GM23248 (cell line): ENCODE measurements around the gene ARSD. TPM values are rescaled to one million over a fixed set of nuclear protein-coding genes. Genes with fewer than 3 reads are reported as not detected.
"Not testable (repeated sequence)": the region's sequence is repeated elsewhere in the genome, so short reads cannot be mapped to it uniquely, and the experiment has no call there.

Experiments used
- DNase-seq: peaks from one replicate; pipeline ENCODE4 v3.0.0-alpha.2; 2015
- H2AFZ ChIP-seq: fragments of 200-600 bp; sonication (generic); 2 replicates; pipeline ENCODE4 v1.6.1; 2016; ENCODE audit warnings: antibody characterized with exemption
- H3F3A ChIP-seq: fragments of 200-600 bp; sonication (generic); 2 replicates; pipeline ENCODE4 v1.6.1; 2016; ENCODE audit warnings: mild to moderate bottlenecking, antibody characterized with exemption, mixed run types; ENCODE audit not compliant: insufficient read depth
- H3K27ac ChIP-seq: fragments of 200-600 bp; sonication (generic); 2 replicates; pipeline ENCODE4 v1.5.1; 2016; ENCODE audit warnings: mild to moderate bottlenecking
- H3K27me3 ChIP-seq: fragments of 200-600 bp; sonication (generic); replicated peaks from 2 replicates; pipeline ENCODE4 v1.6.1; 2016; ENCODE audit warnings: mild to moderate bottlenecking; ENCODE audit not compliant: insufficient read depth
- H3K36me3 ChIP-seq: fragments of 200-600 bp; sonication (generic); 2 replicates; pipeline ENCODE4 v1.6.1; 2016; ENCODE audit warnings: low read depth, mild to moderate bottlenecking
- H3K4me1 ChIP-seq: fragments of 200-600 bp; sonication (generic); 2 replicates; pipeline ENCODE4 v1.6.1; 2016; ENCODE audit warnings: mild to moderate bottlenecking; ENCODE audit not compliant: insufficient read depth
- H3K4me2 ChIP-seq: fragments of 200-600 bp; sonication (generic); one replicate; pipeline ENCODE4 v1.6.1; 2016; ENCODE audit warnings: mild to moderate bottlenecking; ENCODE audit not compliant: unreplicated experiment
- H3K4me3 ChIP-seq: fragments of 200-600 bp; sonication (generic); 2 replicates; pipeline ENCODE4 v1.5.1; 2016; ENCODE audit warnings: mild to moderate bottlenecking
- H3K79me2 ChIP-seq: fragments of 200-600 bp; sonication (generic); 2 replicates; pipeline ENCODE4 v1.6.1; 2016; ENCODE audit warnings: mild to moderate bottlenecking; ENCODE audit not compliant: insufficient read depth
- H3K9ac ChIP-seq: fragments of 200-600 bp; sonication (generic); 2 replicates; pipeline ENCODE4 v1.6.1; 2016; ENCODE audit warnings: mild to moderate bottlenecking
- H3K9me2 ChIP-seq: fragments of 200-600 bp; sonication (generic); 2 replicates; pipeline ENCODE4 v1.6.1; 2016; ENCODE audit warnings: mixed run types, mild to moderate bottlenecking, moderate library complexity; ENCODE audit not compliant: insufficient read depth
- H3K9me3 ChIP-seq: fragments of 200-600 bp; sonication (generic); one replicate; pipeline ENCODE4 v1.6.1; 2017; ENCODE audit warnings: low read depth
- H4K20me1 ChIP-seq: fragments of 200-600 bp; sonication (generic); 2 replicates; pipeline ENCODE4 v1.6.0; 2016; ENCODE audit not compliant: insufficient read depth
- EZH2 ChIP-seq: fragments of 200-600 bp; sonication (generic); IDR thresholded peaks from 2 replicates; pipeline ENCODE4 v1.6.1; 2018; ENCODE audit warnings: antibody characterized with exemption, mild to moderate bottlenecking; ENCODE audit not compliant: insufficient read depth, poor library complexity, severe bottlenecking
- EZH2phosphoT487 ChIP-seq: fragments of 200-600 bp; sonication (generic); IDR thresholded peaks from 2 replicates; pipeline ENCODE4 v1.6.1; 2018; ENCODE audit warnings: antibody characterized with exemption, moderate library complexity, mild to moderate bottlenecking, low read depth; ENCODE audit not compliant: insufficient read depth
- WGBS, 2 experiments: methylation state at CpG; one replicate each; pipeline ENCODE4 v1.1.6; 2015 to 2017; ENCODE audit warnings: low lambda C conversion rate in 2 of 2, low coverage in 1 of 2; ENCODE audit errors: missing lambda C conversion rate in 2 of 2; 5-methylcytosine and 5-hydroxymethylcytosine counted together
- in situ Hi-C: fragments of 300-500 bp; cut with MboI; formaldehyde crosslinking; loops from 2 replicates; pipeline ENCODE4 v1.15.0; 2020
- polyA plus RNA-seq: library from polyadenylated mRNA; unstranded; fragments of >200 nt; fragmentation: Nextera tagmentation; extraction: Ambion mirVana; gene quantifications from 2 replicates; pipeline ENCODE4 v1.2.1, GENCODE V29; 2016
- total RNA-seq: library from RNA; depleted of rRNA; stranded (reverse); fragments of >200 nt; shearing (Covaris generic); gene quantifications from 2 replicates; pipeline ENCODE4 v1.2.3, GENCODE V29; 2014

Gene ARSD
- total and polyA plus RNA-seq, 2 experiments from 2014 or later: 10.7 to 11.7 TPM

DNA sequence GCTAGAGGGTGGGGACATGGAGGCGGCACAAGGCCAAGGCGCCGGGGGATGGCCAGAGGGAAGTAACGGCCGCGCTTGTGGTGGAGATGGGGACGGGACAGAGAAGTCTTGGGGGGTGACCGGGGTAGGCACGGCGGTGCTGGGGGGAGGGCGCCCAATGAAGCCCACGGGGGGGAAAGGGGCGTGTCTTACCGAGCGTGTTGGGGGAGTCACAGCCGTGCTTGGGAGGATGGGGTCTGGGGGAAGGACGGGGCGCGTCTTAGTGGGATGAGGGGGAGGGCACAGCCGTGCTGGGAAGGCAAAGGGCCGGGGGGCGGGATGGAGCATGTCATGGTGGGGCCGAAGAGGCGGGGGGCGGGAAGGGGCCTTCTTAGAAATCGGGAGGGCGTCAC lies 952 bp downstream of the ARSD start:
- Histone ChIP-seq H3K9me2 (no peaks in the 10 kb centered on the region), H3K4me2 (peak overlapping the region; percentile 57), H3F3A (no peaks in the 10 kb centered on the region), H3K27me3 (no peaks in the 10 kb centered on the region), H3K27ac (0 out of 2 replicates have a peak overlapping the region, but pooled peaks have one; percentile 12), H2AFZ (peak overlapping the region; percentile 53; the same call in 1 of the 2 replicates), H3K9me3 (no peaks in the 10 kb centered on the region), H3K79me2 (no peaks in the 10 kb centered on the region), H4K20me1 (no peaks in the 10 kb centered on the region), H3K9ac (peak overlapping the region; percentile 93), H3K36me3 (no peaks in the 10 kb centered on the region), H3K4me1 (no peaks in the 10 kb centered on the region), H3K4me3 (peak overlapping the region; percentile 79)
- no peak for TF ChIP-seq EZH2
- no peak for TF ChIP-seq EZH2phosphoT487
- in situ Hi-C loops: no loop called here
- peak; percentile 38 for DNase-seq
- 3% methylated on average over 23 of the region's 27 CpGs; no CpG with 5 or more reads in 1 of the 2 experiments for WGBS, 2 experiments

DNA sequence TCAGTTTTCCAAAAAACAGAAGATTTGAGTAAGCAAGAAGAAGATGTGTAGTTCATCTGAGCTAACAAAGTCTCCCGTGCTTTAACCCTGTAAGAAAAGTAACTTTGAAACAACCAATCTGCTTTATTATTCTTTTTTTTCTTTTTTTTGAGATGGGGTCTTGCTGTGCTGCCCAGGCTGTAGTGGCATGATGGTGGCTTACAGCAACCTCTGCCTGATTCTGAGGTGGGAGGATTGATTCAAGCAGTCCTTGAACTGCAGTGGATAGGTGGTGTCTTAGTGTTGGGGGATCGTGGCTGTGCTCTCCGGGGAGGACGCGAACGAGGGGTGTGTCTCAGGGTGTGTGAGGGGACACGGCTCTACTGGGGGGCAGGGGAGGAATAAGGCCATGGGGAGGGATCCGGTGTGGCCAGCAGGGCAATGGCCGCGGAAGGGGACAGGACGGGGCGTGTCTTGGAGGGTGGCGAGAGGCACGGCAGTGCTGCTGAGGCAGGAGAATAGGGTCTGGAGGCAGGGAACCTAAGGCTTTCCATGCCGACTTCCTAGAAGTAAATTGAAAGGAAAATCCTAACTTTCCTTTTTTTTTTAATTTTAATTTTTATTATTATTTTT lies 2.4 kb downstream of the ARSD start:
- no peak for DNase-seq
- Histone ChIP-seq H3K27me3 (no peaks in the 10 kb centered on the region), H3K9me2 (no peaks in the 10 kb centered on the region), H3K4me2 (no peak overlapping the region), H3K79me2 (no peaks in the 10 kb centered on the region), H3F3A (no peaks in the 10 kb centered on the region), H3K4me3 (no peak overlapping the region), H3K9me3 (no peaks in the 10 kb centered on the region), H3K9ac (no peak overlapping the region), H2AFZ (no peak overlapping the region), H3K36me3 (no peaks in the 10 kb centered on the region), H4K20me1 (no peaks in the 10 kb centered on the region), H3K4me1 (no peaks in the 10 kb centered on the region), H3K27ac (no peak overlapping the region)
- TF ChIP-seq EZH2phosphoT487: no peak
- TF ChIP-seq EZH2: no peak
- WGBS, 2 experiments: 94 to 96% methylated on average over 3 to 15 of the region's 15 CpGs
- in situ Hi-C loops: no loop called here

- H3K27ac ChIP-seq, H3F3A ChIP-seq, H3K27me3 ChIP-seq, H4K20me1 ChIP-seq, DNase-seq, H3K4me1 ChIP-seq, in situ Hi-C loops, H2AFZ ChIP-seq, H3K4me2 ChIP-seq, H3K9ac ChIP-seq, H3K36me3 ChIP-seq, H3K79me2 ChIP-seq, H3K9me3 ChIP-seq, H3K4me3 ChIP-seq, H3K9me2 ChIP-seq: not testable (repeated sequence)
- 98 to 100% methylated on average over 4 of the region's 4 CpGs for WGBS, 2 experiments
Observed at GRCh38 chrX:2926255-2926654, 2.9 kb downstream of the ARSD start.

- Histone ChIP-seq H3K4me2 (no peak overlapping the region), H3K4me1 (no peaks in the 10 kb centered on the region), H3K27ac (no peak overlapping the region), H3F3A (no peaks in the 10 kb centered on the region), H3K4me3 (no peak overlapping the region), H3K9me2 (no peaks in the 10 kb centered on the region), H2AFZ (no peak overlapping the region), H3K36me3 (no peaks in the 10 kb centered on the region), H3K9ac (no peak overlapping the region), H4K20me1 (no peaks in the 10 kb centered on the region), H3K27me3 (no peaks in the 10 kb centered on the region), H3K9me3 (no peaks in the 10 kb centered on the region), H3K79me2 (no peaks in the 10 kb centered on the region)
- WGBS, 2 experiments: 97 to 98% methylated on average over 5 to 9 of the region's 9 CpGs
- in situ Hi-C loops: no loop called here
- no peak for DNase-seq
- TF ChIP-seq EZH2phosphoT487 (no peak), EZH2 (no peak)
Observed at GRCh38 chrX:2924151-2924550, 5.0 kb downstream of the ARSD start.

DNA sequence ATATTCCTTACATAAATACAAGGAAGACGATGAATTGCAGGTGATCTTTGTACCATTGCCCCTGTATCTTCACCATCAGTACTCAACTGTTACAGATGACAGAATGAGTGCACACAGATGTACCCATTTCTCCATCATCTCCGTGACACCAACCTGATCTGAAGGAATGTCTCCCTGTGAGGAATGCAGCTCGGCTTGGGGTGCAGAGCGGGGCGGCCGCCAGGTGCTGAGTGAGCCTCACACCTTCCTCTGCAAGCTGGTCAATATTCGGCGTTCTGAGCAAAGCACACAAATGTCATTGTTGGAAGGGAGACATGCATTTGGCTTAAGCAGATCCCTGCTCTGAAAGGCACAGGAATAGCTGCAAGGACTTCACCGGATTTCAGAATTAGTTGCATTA lies 7.4 kb downstream of the ARSD start:
- in situ Hi-C loops: no loop called here
- H3K9me3 ChIP-seq: no peaks in the 10 kb centered on the region
- H4K20me1 ChIP-seq: no peaks in the 10 kb centered on the region
- no peak overlapping the region for H2AFZ ChIP-seq
- no peak overlapping the region for H3K9ac ChIP-seq
- DNase-seq: no peak
- H3K9me2 ChIP-seq: no peaks in the 10 kb centered on the region
- H3K27ac ChIP-seq: no peak overlapping the region
- no peaks in the 10 kb centered on the region for H3K79me2 ChIP-seq
- TF ChIP-seq EZH2phosphoT487: no peak
- TF ChIP-seq EZH2: no peak
- 89 to 97% methylated on average over 7 to 8 of the region's 9 CpGs for WGBS, 2 experiments
- H3K4me2 ChIP-seq: no peak overlapping the region
- no peaks in the 10 kb centered on the region for H3F3A ChIP-seq
- no peaks in the 10 kb centered on the region for H3K4me1 ChIP-seq
- H3K4me3 ChIP-seq: no peak overlapping the region
- H3K36me3 ChIP-seq: no peaks in the 10 kb centered on the region
- H3K27me3 ChIP-seq: no peaks in the 10 kb centered on the region
